ENCODE results near the gene ATG9A.
A peak's percentile ranks its signal among the peaks of the same experiment; 100 is the strongest.
"Not testable (repeated sequence)": the region's sequence is repeated elsewhere in the genome, so short reads cannot be mapped to it uniquely, and the experiment has no call there.

Gene ATG9A, protein sequence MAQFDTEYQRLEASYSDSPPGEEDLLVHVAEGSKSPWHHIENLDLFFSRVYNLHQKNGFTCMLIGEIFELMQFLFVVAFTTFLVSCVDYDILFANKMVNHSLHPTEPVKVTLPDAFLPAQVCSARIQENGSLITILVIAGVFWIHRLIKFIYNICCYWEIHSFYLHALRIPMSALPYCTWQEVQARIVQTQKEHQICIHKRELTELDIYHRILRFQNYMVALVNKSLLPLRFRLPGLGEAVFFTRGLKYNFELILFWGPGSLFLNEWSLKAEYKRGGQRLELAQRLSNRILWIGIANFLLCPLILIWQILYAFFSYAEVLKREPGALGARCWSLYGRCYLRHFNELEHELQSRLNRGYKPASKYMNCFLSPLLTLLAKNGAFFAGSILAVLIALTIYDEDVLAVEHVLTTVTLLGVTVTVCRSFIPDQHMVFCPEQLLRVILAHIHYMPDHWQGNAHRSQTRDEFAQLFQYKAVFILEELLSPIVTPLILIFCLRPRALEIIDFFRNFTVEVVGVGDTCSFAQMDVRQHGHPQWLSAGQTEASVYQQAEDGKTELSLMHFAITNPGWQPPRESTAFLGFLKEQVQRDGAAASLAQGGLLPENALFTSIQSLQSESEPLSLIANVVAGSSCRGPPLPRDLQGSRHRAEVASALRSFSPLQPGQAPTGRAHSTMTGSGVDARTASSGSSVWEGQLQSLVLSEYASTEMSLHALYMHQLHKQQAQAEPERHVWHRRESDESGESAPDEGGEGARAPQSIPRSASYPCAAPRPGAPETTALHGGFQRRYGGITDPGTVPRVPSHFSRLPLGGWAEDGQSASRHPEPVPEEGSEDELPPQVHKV

DNA sequence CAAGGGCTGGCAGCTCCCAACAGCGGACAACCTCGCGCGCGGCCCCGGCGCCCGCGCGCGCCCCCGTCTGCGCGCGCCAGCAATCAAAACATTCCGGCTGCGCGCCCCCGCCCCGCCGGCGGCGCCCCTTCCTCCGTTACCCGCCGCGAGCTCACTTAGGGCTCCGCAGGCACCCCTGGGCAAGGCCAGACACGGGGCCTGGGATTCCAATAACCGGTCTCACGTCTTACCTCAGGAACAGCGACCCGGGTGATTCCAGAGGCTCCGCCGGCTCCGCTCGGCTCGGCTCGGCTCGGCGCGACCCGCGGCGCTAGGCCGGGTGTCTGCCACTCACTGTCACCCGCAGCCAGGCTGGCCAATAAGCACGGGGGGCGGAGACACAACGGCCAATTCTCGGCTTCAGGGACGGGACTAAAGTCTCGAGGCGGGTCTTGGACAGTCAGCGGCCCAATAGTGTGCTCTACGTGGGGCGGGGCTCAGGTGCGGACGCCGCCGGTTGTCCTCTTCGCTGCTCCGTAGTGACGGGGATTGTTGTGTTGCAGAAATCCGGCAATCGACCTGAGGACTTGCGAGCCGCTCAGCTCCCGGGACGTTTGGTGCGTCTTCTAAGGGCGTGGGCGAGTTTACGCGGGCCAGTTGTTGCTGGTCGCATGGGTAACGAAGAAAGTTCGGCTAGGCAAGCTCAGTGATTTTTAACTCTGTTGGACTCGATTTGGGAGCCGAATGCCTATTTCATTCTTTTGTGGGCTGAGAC, at the start of gene ATG9A, which contains the start of gene ANKZF1:
TSS of gene ATG9A (minus strand) at position 332 of the 754 bp plus-strand sequence. CDS start 1,612 bp downstream, outside the sequence.
TSS of gene ANKZF1 (plus strand) at position 502 of the 754 bp plus-strand sequence. CDS start 452 bp downstream, outside the sequence.
- peak; percentile 100 for DNase-seq

DNA sequence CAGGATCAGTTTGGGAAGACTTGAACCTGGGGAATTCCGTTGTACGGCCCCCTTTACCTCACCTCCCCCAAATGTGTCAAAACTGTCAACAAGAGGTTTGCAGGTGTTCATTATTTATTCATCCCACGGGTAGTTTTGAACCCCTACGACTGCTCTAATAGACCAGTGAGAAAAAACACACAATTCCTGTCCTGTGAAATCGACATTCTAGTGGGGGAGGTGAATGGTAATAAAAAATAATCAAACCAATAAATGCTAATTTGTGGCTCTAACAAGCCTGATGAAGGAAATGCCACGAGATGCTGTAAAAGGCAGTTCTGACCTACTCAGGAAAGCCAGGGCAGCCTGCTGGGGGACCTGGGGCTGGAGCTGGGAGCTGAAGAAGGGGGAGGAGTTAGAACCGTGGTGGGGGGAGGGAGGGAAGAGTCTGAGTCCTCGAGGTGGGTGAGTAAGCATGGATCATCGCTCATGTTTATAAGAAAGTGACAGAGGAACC, 49.3 kb upstream of the ATG9A start:
- no peak for DNase-seq

DNA sequence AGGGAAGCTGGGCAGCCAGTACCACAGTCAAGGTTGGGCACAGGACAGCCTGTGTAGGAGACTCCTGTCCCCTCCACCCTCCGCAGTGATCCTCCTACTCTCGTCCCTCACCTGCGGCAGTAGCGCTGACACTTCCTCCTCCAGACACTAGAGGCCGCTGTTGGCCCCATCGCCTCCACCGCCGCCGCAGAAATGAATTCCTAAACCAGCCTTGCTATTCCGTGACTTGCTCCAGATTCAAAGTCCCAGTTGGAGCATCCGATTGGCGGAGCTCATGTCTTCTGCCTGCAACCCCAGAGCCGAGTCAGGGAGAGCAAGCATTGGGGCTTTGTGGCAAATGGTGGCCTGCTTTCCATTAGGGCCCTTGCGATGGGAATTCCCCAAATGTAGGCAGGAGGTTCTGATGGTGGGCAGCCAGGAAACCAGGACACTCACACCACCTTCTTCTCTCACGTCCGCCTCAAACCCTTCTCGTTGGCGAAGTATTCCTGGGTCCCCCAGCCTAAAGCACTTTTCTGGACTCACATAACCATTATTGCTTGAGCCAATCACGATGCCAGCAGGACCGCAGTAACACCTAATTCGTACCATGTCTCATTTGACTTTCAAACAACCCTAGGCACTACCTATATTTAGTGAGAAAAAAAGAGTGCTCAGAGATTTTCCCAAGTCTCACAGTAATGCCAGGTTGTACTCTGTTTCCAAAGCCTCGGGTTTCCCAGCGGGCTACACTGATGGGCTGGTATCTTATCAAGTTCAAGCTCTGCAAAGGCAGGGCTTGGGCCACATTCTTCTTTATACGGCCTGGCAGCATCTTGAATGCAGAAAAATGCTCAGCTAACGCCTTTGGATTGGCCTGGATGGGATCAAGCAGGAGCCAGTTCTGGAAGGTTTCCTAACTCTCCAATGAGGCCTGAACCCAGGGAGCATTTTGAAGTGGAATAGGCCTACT, 48.5 kb upstream of the ATG9A start:
- peak; percentile 65 for DNase-seq

DNA sequence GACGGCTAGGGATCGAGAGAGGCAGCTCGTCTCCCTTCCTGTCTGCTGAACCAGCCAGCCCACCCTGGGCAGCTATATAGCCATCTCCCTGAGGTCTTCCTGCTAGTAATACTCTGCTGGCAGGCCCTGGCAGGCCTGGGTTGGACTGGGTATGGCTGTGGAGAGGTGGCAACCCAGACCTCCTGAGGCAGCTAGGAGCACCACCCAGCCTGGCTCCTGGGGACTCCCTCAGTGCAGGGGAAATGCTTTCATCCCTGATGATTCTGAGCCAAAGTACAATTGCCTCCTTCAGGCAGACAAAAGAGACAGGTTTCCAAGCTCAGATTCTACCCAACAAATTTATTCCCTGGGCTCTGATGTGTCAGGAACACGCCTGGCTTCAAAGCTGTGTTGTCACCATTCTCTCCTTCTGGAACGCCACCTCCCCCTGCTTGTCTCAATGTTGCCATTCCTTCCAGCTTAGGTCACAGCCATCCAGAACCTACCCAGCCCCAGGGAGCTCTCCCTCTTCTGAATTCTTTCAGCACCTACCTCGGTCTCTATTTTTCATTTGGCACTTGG, 45.0 kb upstream of the ATG9A start:
- peak; percentile 68 for DNase-seq

DNA sequence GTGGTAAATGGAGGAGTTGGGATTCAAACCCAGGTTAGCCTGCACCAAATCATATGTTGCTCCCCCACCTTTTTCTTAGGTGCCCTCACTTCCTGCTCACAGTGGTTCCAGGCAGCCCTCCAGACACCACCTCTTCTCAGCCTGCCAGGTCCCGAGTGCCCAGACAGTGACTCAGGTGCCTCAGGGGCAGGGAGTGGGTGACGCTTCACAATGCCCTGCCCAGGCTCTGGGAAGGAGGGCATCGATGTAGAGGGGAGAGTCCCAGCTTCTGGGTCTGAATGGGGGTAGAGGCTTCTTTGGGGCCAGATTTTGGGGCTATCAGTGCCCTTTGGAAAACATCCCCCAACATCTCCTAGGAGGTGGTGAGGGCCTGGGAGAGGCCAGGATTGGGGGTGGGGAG, 44.5 kb upstream of the ATG9A start:
- no peak for DNase-seq

DNA sequence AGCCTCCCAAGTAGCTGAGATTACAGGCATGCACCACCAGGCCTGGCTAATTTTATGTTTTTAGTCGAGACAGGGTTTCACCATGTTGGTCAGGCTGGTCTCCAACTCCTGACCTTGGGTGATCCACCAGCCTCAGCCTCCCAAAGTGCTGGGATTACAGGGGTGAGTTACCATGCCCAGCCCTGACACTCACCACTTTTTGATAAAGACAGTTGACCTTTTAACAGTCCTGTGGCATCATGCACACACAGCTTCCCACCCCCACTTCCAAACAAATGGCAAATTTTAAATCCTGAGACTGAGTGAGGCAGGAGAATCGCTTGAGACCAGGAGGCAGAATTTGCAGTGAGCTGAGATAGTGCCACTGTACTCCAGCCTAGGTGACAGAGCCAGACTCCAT, 43.6 kb upstream of the ATG9A start:
- DNase-seq: no peak

DNA sequence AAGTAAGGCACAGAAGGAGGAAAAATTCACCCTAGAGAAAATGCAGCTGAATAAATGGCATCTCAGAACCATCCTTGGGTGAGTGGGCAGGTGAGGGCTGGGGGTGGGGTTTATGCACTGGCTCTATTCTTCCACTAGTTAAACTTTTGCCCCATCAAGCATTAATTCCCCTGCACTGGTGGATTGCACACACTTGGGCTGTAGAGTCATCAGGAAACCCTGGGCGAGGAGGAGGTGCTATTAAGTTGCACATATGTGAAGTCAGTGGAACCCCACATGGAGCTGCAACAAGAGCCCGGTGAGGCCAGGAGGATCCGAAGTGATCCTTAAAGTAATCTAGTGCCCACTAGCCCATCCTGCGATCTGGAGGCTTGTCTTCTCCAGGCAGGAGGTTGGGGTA, 42.9 kb upstream of the ATG9A start:
- DNase-seq: no peak

DNA sequence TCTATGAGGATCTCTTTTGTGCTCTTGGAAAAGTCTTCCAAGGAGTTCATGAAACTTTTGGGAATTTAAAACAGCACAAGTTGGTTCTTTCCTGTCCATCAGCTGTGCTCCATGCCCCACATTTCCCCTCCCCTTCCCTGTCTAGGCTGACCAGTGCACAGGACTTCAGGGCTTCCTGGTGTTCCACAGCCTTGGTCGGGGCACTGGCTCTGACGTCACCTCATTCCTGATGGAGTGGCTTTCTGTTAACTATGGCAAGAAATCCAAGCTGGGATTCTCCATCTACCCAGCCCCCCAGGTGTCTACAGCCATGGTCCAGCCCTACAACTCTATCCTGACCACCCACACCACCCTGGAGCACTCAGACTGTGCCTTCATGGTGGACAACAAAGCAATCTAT, 41.6 kb upstream of the ATG9A start:
- DNase-seq: no peak

DNA sequence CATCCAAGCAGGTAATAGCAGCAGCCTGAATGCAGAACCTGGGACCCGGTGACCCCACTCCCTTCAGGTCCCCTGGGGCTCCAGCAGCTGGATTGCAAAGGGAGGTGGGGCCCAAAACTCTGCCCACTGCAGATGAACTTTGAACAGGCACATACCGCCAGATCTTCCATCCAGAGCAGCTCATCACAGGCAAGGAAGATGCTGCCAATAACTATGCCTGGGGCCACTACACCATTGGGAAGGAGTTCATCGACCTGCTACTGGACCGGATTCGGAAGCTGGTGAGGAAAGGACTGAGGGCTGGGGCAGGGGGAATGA, 40.6 kb upstream of the ATG9A start:
- no peak for DNase-seq

DNA sequence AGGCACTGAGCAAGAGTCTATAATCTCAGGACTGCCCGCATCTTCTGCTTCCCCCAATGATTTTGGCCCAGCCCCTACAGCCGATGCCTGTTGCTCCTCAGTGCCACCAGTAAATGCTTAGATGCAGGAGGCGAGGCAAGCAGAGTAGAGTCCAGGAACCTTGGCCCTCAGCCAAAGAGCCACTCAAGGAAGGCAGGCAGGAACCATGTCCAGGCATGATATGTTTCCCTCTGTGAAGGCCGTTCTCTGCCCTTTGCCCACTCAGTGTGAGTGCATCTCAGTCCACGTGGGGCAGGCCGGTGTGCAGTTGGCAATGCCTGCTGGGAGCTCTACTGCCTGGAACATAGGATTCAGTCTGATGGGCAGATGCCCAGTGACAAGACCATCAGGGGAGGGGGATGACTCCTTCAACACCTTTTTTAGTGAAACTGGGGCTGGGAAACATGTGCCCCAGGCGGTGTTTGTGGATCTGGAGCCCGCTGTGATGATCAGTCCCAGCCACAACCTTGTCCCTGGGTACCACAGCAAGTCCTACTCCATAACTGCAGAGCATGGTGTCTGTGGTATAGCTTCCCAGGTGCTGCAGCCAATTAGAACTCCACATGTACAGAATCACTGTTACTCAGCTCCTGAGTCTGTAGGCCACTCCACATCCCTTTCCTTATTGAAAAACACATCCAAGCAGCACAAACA, 40.1 kb upstream of the ATG9A start:
- DNase-seq: no peak

DNA sequence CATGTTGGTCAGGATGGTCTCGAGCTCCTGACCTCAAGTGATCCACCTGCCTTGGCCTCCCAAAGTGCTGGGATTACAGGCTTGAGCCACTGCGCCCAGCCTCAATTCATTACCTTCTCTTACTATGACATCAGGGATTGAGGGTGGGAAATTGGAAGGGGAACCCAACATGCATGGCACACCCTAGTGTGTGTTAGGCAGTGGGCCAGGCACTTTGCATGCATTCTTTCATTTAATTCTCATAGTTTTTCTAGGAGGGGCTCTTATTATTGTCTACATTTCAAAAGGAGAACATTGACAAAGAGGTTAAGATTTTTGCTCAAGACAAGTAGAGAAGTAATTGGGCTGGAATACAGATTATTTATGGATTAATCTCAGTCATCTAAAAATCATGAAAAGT, 38.9 kb upstream of the ATG9A start:
- DNase-seq: no peak

DNA sequence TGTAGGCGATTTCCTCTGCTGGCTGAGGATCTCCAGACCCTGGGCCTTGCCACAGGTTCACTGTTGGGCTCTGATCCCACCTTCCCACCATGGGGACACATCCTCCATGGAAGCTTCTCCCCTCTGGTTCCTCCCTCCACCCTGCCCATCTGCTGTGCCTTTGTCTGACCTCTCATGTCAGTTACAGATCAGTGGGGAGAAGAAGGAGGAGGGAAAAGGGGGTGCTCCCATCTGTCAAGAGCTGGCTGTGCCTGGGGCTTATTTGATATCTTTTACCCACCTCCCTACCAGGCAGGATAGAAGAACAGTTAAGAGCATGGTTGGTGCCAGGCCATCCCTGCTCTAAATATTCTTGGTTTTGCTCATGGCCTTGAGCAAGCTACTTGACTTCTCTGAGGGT, 37.5 kb upstream of the ATG9A start:
- no peak for DNase-seq

DNA sequence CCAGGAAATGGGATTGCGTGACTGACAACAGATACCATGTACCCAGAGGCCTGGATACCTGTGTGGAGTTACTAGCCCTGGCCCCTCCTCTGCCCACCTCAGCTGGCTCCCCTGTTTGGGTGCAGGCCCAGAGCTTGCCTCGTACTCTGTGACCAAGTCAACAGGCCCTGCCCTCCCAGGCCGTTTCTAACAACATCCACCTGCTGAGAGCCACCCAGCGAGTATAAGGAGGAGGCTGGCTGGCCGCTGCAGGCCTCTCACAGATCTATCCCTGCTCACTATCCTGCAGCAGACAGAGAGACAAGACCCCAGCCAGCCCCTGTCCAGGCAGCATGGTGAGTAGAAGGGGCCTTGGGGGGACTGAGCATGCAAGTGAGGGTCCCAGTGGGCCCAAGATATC, 36.8 kb upstream of the ATG9A start:
- DNase-seq: no peak

DNA sequence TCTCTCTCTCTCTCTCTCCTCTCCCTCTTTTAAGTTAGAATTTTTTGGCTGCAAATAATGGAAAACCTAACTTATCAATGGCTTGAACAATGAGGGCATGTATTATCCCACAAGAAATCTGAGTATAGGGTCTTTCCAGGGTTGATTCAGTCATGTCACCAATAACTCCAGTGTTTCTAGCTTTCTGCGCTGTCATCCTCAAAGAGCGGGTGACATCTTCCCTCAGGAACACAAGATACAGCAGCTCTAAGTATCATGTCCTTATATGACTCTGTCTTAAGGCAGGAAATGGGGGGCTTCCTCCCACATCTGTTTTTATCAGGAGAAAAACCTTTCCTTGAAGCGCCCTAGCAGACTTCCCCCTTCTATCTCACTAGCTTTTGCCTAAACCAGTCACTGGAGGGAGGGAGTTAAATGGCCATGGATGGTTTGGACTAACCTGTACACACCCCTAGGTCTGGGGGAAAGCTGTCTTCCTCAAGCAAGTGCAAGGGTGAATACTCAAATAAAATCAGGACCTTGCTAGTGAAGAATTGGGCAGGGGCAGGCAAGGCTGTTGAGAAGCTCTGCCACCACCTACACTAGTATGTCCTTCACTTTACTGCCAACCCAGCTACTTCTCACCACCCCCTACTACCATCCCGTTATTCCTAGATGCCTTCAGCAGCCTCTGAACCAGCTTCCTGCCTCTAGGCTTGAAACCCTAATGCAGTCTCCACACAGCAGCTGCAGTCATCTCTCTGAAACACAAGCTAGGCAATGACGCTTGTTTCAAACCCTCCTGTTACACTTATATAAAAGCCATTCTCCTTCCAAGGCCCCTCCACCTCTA, 31.8 kb upstream of the ATG9A start:
- no peak for DNase-seq

DNA sequence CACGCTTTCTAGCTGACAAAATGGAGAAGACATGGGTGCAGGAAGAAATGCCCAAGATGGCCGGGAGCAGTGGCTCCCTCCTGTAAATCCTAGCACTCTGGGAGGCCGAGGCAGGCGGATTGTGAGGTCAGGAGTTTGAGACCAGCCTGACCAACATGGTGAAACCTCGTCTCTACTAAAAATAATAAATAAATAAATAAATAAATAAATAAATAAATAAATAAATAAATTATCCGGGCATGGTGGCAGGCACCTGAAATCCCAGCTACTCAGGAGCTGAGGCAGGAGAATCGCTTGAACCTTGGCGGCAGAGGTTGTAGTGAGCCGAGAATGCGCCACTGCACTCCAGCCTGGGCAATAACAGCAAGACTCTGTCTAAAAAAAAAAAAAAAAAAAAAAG, 29.5 kb upstream of the ATG9A start:
- not testable (repeated sequence) for DNase-seq

DNA sequence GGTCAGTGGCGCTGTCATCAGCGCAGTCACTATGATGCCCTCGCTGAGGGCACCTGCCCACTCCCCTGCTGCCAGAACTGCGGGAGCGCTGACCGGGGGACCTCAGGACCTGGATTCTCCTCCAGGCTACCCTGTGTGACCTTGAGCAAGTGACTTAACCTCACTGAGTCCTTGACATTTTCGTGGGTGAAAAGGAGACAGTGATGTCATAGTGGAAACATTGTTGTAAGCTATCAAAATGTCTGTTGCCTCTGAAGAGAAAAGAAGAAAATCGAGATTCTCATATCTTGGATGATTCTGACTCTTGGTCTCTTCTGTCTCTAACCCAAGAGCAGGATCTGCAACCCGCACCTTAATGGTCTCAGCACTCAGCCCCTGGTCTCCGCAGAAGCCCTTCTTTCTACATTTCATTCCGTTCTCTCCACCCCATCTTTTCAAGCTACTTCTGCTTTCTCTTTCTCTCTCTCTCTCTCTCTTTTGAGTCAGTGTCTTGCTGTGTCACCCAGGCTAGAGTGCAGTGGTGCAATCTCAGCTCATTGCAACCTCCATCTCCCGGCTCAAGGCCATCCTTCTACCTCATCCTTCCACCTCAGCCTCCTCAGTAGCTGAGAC, 25.3 kb upstream of the ATG9A start:
- no peak for DNase-seq

DNA sequence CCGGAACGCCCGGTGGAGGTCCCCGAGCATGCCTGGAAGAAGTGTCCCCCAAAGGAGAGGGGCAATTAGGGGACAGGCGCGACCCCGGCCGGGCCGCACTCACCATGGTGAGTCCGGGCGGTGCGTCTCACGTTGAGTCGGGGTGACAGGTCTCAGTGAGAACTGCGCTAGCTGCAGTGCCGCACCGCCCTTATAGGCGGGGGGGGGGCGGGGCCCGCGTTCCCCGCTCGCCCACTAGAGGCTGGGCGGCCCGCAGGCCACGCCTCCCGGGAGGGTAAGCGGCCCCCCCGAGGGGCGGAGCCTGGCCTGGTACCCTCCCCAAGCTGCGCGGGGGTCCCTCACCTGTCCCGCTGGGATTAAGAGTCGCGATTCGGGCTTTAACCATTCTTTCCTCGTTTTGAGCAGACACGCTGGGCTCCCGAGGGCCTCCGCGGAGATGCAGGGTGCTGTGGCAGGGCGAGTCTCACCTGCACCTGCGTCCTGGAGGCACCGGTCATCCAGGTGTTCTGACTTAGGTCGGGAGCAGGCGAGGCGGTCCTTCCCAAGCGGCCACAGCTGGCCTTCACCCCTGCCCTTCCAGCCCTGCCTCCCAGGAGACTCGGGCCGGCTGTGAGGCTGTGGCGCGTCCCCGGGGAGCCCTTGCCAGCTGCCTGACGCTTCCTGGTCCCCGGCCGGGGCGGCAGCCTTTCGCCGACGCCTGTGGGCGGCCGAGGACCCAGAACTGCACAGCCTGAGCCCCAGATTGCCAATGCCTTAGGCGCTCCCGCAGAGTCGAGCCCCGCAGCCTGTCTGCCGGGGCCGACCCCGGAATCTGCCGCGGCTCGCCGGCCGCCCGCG, 24.5 kb upstream of the ATG9A start, which contains the start of gene TUBA4A:
TSS of gene TUBA4A (minus strand) at position 166 of the 837 bp plus-strand sequence. CDS start at position 106, 60 bp downstream.
- peak; percentile 54 for DNase-seq

All from HCEC 1CT (cell line).